Loucy (cell line): ENCODE results near the gene LRRC43.

Experiments used
- H2AFZ ChIP-seq: fragments of 200-600 bp; sonication (generic); 2 replicates; pipeline ENCODE4 v1.6.0; 2016; ENCODE audit warnings: antibody characterized with exemption, mild to moderate bottlenecking, low read length, moderate library complexity
- H3F3A ChIP-seq: fragments of 200-600 bp; 2 replicates; pipeline ENCODE4 v1.6.0; 2016; ENCODE audit warnings: antibody characterized with exemption, low read depth, mild to moderate bottlenecking
- H3K27me3 ChIP-seq: fragments of 200-600 bp; sonication (generic); 2 replicates; pipeline ENCODE4 v1.6.1; 2014; ENCODE audit warnings: low read length, mild to moderate bottlenecking; ENCODE audit not compliant: insufficient read depth, poor library complexity, severe bottlenecking
- H3K36me3 ChIP-seq: fragments of 200-600 bp; sonication (generic); 2 replicates; pipeline ENCODE4 v1.6.1; 2016; ENCODE audit warnings: low read length; ENCODE audit not compliant: insufficient read depth
- H3K4me1 ChIP-seq: fragments of 200-600 bp; sonication (generic); 2 replicates; pipeline ENCODE4 v1.5.1; 2014; ENCODE audit warnings: low read length, mild to moderate bottlenecking; ENCODE audit not compliant: insufficient read depth, poor library complexity, severe bottlenecking
- H3K4me2 ChIP-seq: fragments of 200-600 bp; sonication (generic); 2 replicates; pipeline ENCODE4 v1.6.0; 2014; ENCODE audit warnings: antibody characterized with exemption, low read length, low read depth, mild to moderate bottlenecking; ENCODE audit not compliant: poor library complexity, severe bottlenecking
- H3K4me3 ChIP-seq: fragments of 200-600 bp; sonication (generic); 2 replicates; pipeline ENCODE4 v1.5.1; 2014; ENCODE audit warnings: low read length, mild to moderate bottlenecking, mixed read lengths; ENCODE audit not compliant: poor library complexity, severe bottlenecking
- H3K79me2 ChIP-seq: fragments of 200-600 bp; sonication (generic); 2 replicates; pipeline ENCODE4 v1.6.1; 2014; ENCODE audit warnings: low read length; ENCODE audit not compliant: insufficient read depth
- H3K9ac ChIP-seq: fragments of 200-600 bp; sonication (generic); 2 replicates; pipeline ENCODE4 v1.6.0; 2014; ENCODE audit warnings: mild to moderate bottlenecking, low read depth, low read length, moderate library complexity; ENCODE audit not compliant: poor library complexity, severe bottlenecking
- H3K9me2 ChIP-seq: fragments of 200-600 bp; sonication (generic); replicated peaks from 2 replicates; pipeline ENCODE4 v1.6.1; 2016; ENCODE audit warnings: low read depth, low read length, mixed read lengths
- H3K9me3 ChIP-seq: fragments of 200-600 bp; sonication (generic); 2 replicates; pipeline ENCODE4 v1.6.1; 2014; ENCODE audit warnings: mild to moderate bottlenecking, antibody characterized with exemption, low read length, low read depth; ENCODE audit not compliant: insufficient read depth
- H4K20me1 ChIP-seq: fragments of 200-600 bp; sonication (generic); 2 replicates; pipeline ENCODE4 v1.6.0; 2014; ENCODE audit warnings: antibody characterized with exemption, low read length, mild to moderate bottlenecking; ENCODE audit not compliant: insufficient read depth, poor library complexity, severe bottlenecking
- EZH2phosphoT487 ChIP-seq: fragments of 200-600 bp; IDR thresholded peaks from 2 replicates; pipeline ENCODE4 v1.6.1; 2018; ENCODE audit warnings: antibody characterized with exemption, mild to moderate bottlenecking, moderate library complexity, borderline replicate concordance
- TF ChIP-seq, protein P1 (sequence below): fragments of 200-600 bp; sonication (generic); conservative IDR thresholded peaks from 2 replicates; pipeline ENCODE4 v1.5.1; 2014; ENCODE audit warnings: mild to moderate bottlenecking, antibody characterized with exemption, low read length

The LRRC43 gene

DNA sequence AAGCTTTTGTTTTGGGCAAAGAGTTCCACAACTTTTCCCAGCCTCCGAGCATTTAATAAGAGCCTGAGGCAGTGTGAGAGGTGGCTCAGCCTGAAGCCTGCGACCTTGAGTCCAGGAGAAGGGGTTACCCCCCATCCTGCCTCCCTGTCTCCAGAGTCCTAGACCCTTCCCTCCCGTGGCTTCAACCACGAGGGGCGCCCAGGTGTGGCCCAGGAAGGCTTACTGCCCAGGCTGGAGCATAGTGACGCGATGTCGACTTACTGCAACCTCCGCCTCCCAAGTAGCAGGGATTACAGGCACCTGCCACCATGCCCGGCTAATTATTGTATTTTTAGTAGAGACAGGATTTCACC, 641 bp downstream of the LRRC43 start:
- H4K20me1 ChIP-seq: no peaks in the 10 kb centered on the region
- H3K4me3 ChIP-seq: peak overlapping the region; percentile 61
- no peaks in the 10 kb centered on the region for H3K9me3 ChIP-seq
- no peak overlapping the region for H3K9ac ChIP-seq
- no peaks in the 10 kb centered on the region for H3K4me1 ChIP-seq
- H3K9me2 ChIP-seq: no peaks in the 10 kb centered on the region
- peak overlapping the region; percentile 52 for H3K4me2 ChIP-seq
- peak overlapping the region; percentile 47; the same call in 1 of the 2 replicates for H2AFZ ChIP-seq
- TF ChIP-seq, protein P1, sequence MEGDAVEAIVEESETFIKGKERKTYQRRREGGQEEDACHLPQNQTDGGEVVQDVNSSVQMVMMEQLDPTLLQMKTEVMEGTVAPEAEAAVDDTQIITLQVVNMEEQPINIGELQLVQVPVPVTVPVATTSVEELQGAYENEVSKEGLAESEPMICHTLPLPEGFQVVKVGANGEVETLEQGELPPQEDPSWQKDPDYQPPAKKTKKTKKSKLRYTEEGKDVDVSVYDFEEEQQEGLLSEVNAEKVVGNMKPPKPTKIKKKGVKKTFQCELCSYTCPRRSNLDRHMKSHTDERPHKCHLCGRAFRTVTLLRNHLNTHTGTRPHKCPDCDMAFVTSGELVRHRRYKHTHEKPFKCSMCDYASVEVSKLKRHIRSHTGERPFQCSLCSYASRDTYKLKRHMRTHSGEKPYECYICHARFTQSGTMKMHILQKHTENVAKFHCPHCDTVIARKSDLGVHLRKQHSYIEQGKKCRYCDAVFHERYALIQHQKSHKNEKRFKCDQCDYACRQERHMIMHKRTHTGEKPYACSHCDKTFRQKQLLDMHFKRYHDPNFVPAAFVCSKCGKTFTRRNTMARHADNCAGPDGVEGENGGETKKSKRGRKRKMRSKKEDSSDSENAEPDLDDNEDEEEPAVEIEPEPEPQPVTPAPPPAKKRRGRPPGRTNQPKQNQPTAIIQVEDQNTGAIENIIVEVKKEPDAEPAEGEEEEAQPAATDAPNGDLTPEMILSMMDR: no peak
- TF ChIP-seq EZH2phosphoT487: no peak
- H3K36me3 ChIP-seq: no peaks in the 10 kb centered on the region
- no peaks in the 10 kb centered on the region for H3F3A ChIP-seq
- H3K79me2 ChIP-seq: no peaks in the 10 kb centered on the region
- no peaks in the 10 kb centered on the region for H3K27me3 ChIP-seq

DNA sequence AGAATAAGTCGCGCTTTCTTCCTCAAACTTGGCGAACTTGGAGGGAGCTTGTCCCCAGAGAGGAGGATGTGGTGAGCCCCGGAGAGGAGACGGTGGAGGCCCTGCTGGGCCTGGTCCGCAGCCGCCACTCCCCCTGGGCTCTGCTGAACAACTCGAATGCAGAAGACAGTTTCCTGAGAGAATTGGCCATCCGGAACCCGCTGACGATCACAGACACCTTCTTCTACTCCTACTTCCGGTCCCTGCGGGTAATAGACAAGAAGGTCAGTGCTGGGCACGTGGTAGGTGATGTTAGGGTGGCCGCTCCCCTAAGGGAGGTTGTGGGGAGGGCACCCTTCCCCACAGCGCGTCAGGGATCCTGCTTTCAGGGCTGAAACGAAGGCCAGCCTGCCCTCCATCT, 1.6 kb downstream of the LRRC43 start:
- H2AFZ ChIP-seq: no peak overlapping the region

DNA sequence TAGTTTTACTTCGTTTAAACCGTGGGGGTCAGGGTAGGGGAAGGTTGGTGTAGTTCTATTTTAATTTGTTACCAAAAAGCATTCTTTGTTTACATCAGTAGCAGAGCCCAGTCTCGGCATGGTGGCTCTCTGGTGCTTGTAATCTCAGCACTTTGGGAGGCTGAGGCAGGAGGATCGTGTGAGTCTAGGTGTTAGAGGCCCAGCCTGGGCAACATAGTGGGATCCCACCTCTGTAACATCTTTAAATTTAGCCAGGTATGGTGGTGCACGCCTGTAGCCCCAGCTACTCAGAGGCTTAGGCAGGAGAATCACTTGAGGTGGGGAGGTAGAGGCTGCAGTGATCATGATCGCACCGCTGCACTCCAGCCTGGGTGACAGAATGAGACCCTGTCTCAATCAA, 2.2 kb downstream of the LRRC43 start:
- H3K4me1 ChIP-seq: no peaks in the 10 kb centered on the region
- H3K4me2 ChIP-seq: no peak overlapping the region
- TF ChIP-seq EZH2phosphoT487: no peak
- TF ChIP-seq, protein P1: no peak

More for the DNA sequence above, 1.6 kb downstream of the LRRC43 start:
- H3K4me1 ChIP-seq: no peaks in the 10 kb centered on the region
- H3F3A ChIP-seq: no peaks in the 10 kb centered on the region
- no peak overlapping the region for H3K4me3 ChIP-seq
- no peak for TF ChIP-seq EZH2phosphoT487
- TF ChIP-seq, protein P1: no peak
- H3K4me2 ChIP-seq: no peak overlapping the region
- no peaks in the 10 kb centered on the region for H4K20me1 ChIP-seq
- no peaks in the 10 kb centered on the region for H3K27me3 ChIP-seq
- no peaks in the 10 kb centered on the region for H3K36me3 ChIP-seq
- no peaks in the 10 kb centered on the region for H3K79me2 ChIP-seq
- H3K9me3 ChIP-seq: no peaks in the 10 kb centered on the region
- no peak overlapping the region for H3K9ac ChIP-seq
- no peaks in the 10 kb centered on the region for H3K9me2 ChIP-seq

More for the DNA sequence above, 2.2 kb downstream of the LRRC43 start:
- Histone ChIP-seq H3F3A (no peaks in the 10 kb centered on the region), H2AFZ (no peak overlapping the region), H3K4me3 (no peak overlapping the region), H3K9me3 (no peaks in the 10 kb centered on the region), H3K9me2 (no peaks in the 10 kb centered on the region), H3K9ac (no peak overlapping the region), H4K20me1 (no peaks in the 10 kb centered on the region), H3K27me3 (no peaks in the 10 kb centered on the region), H3K79me2 (no peaks in the 10 kb centered on the region), H3K36me3 (no peaks in the 10 kb centered on the region)
